Smooth muscle cell (in vitro differentiated cells): ENCODE data around the gene AGAP5. TPM values are rescaled to one million over a fixed set of nuclear protein-coding genes. Genes with fewer than 3 reads are reported as not detected.

ENCODE experiments used
- DNase-seq: peaks from one replicate; lab custom pipeline; 2025; ENCODE audit not compliant: unreplicated experiment; lab: John Stamatoyannopoulos, UW
- H2AFZ ChIP-seq: fragments of 200-600 bp; sonication (generic); 2 replicates; pipeline ENCODE4 v1.6.0; 2016; ENCODE audit warnings: antibody characterized with exemption, low read depth, mild to moderate bottlenecking
- H3F3A ChIP-seq: fragments of 200-600 bp; sonication (generic); 2 replicates; pipeline ENCODE4 v1.6.0; 2017; ENCODE audit warnings: antibody characterized with exemption, low read depth
- H3K27ac ChIP-seq: fragments of 200-600 bp; sonication (generic); 2 replicates; pipeline ENCODE4 v1.5.1; 2016; ENCODE audit warnings: low read depth, mild to moderate bottlenecking
- H3K27me3 ChIP-seq: fragments of 200-600 bp; sonication (generic); 2 replicates; pipeline ENCODE4 v1.6.1; 2016; ENCODE audit warnings: low read depth, mild to moderate bottlenecking
- H3K36me3 ChIP-seq: fragments of 200-600 bp; sonication (generic); 2 replicates; pipeline ENCODE4 v1.5.1; 2016; ENCODE audit warnings: low read depth
- H3K4me1 ChIP-seq: fragments of 200-600 bp; sonication (generic); 2 replicates; pipeline ENCODE4 v1.5.1; 2016; ENCODE audit warnings: low read depth
- H3K4me2 ChIP-seq: fragments of 200-600 bp; sonication (generic); 2 replicates; pipeline ENCODE4 v1.6.0; 2016; ENCODE audit warnings: mild to moderate bottlenecking
- H3K4me3 ChIP-seq: fragments of 200-600 bp; sonication (generic); 2 replicates; pipeline ENCODE4 v1.5.1; 2016; ENCODE audit warnings: mild to moderate bottlenecking
- H3K79me2 ChIP-seq: fragments of 200-600 bp; sonication (generic); 2 replicates; pipeline ENCODE4 v1.6.0; 2016; ENCODE audit warnings: low read depth, mild to moderate bottlenecking
- H3K9ac ChIP-seq: fragments of 200-600 bp; sonication (generic); 2 replicates; pipeline ENCODE4 v1.6.0; 2016; ENCODE audit warnings: low read depth
- H3K9me3 ChIP-seq: fragments of 200-600 bp; sonication (generic); replicated peaks from 2 replicates; pipeline ENCODE4 v1.5.1; 2016; ENCODE audit warnings: low read depth
- H4K20me1 ChIP-seq: fragments of 200-600 bp; sonication (generic); 2 replicates; pipeline ENCODE4 v1.6.0; 2016; ENCODE audit warnings: low read depth
- CTCF ChIP-seq: fragments of 200-600 bp; sonication (generic); IDR thresholded peaks from 2 replicates; pipeline ENCODE4 v1.5.1; 2017; ENCODE audit warnings: borderline replicate concordance, mild to moderate bottlenecking, antibody characterized with exemption; ENCODE audit not compliant: insufficient read depth, poor library complexity, severe bottlenecking
- WGBS: methylation state at CpG from one replicate; pipeline ENCODE4 v1.1.7; 2016; ENCODE audit warnings: low lambda C conversion rate; 5-methylcytosine and 5-hydroxymethylcytosine counted together
- polyA plus RNA-seq: library from polyadenylated mRNA; unstranded; fragments of >200 nt; fragmentation: Nextera tagmentation; extraction: Ambion mirVana; gene quantifications from 2 replicates; pipeline ENCODE4 v1.2.1, GENCODE V29; 2016
- total RNA-seq: library from RNA; depleted of rRNA; stranded (reverse); fragments of >200 nt; gene quantifications from 2 replicates; pipeline ENCODE4 v1.2.3, GENCODE V29; 2014

The AGAP5 gene
- total and polyA plus RNA-seq, 2 experiments from 2014 or later = 1.4 to 4.1 TPM

- H3F3A ChIP-seq = peaks cover 7% of the 10 kb centered on the region
- peak overlapping the region; percentile 97 for H3K4me2 ChIP-seq
- H3K9ac ChIP-seq = peak overlapping the region; percentile 35
- H3K27ac ChIP-seq = no peak overlapping the region
- H3K4me3 ChIP-seq = peak overlapping the region; percentile 71
- no peak for TF ChIP-seq CTCF
- WGBS = 49% methylated on average over 25 of the region's 35 CpGs
- H2AFZ ChIP-seq = peak overlapping the region; percentile 81
- H4K20me1 ChIP-seq = no peaks in the 10 kb centered on the region
- no peaks in the 10 kb centered on the region for H3K79me2 ChIP-seq
- no peaks in the 10 kb centered on the region for H3K4me1 ChIP-seq
- no peaks in the 10 kb centered on the region for H3K27me3 ChIP-seq
- no peak for DNase-seq
- no peaks in the 10 kb centered on the region for H3K36me3 ChIP-seq
- H3K9me3 ChIP-seq = no peaks in the 10 kb centered on the region
Observed at GRCh38 chr10:73647875-73648651, 49.8 kb downstream of the AGAP5 start.

- no peaks in the 10 kb centered on the region for H3K27me3 ChIP-seq
- H3K79me2 ChIP-seq = no peaks in the 10 kb centered on the region
- H3K27ac ChIP-seq = no peak overlapping the region
- peak; percentile 12 for DNase-seq
- H2AFZ ChIP-seq = peak overlapping the region; percentile 81
- H3K9ac ChIP-seq = peak overlapping the region; percentile 35
- no peaks in the 10 kb centered on the region for H3K9me3 ChIP-seq
- no peaks in the 10 kb centered on the region for H4K20me1 ChIP-seq
- TF ChIP-seq CTCF = no peak
- no peaks in the 10 kb centered on the region for H3K4me1 ChIP-seq
- H3K36me3 ChIP-seq = no peaks in the 10 kb centered on the region
- peak overlapping the region; percentile 97 for H3K4me2 ChIP-seq
- peak overlapping the region; percentile 71 for H3K4me3 ChIP-seq
- 11% methylated on average over 30 of the region's 32 CpGs for WGBS
- H3F3A ChIP-seq = peaks cover 7% of the 10 kb centered on the region
Observed at GRCh38 chr10:73647211-73647874, 50.6 kb downstream of the AGAP5 start.

GRCh38 chr10:73646598-73647041 lies 51.3 kb downstream of the AGAP5 start:
- Histone ChIP-seq H3K36me3 (no peaks in the 10 kb centered on the region), H3K27ac (no peak overlapping the region), H3K4me3 (no peak overlapping the region), H3K9me3 (no peaks in the 10 kb centered on the region), H3K79me2 (no peaks in the 10 kb centered on the region), H4K20me1 (no peaks in the 10 kb centered on the region), H3K27me3 (no peaks in the 10 kb centered on the region), H3K4me1 (no peaks in the 10 kb centered on the region), H3K9ac (no peak overlapping the region), H3F3A (peaks cover 7% of the 10 kb centered on the region), H3K4me2 (peak overlapping the region; percentile 97), H2AFZ (no peak overlapping the region)
- DNase-seq = no peak
- TF ChIP-seq CTCF = no peak
- WGBS = 83% methylated on average over 9 of the region's 9 CpGs
